PC-3 (cell line): Measurements from ENCODE around the gene NOL11. TPM values are rescaled to one million over a fixed set of nuclear protein-coding genes. Genes with fewer than 3 reads are reported as not detected.

Experiments
- ATAC-seq: fragments of 200-7000 bp; cut with Tn5 transposase; 2 replicates; pipeline ENCODE4 v1.9.1; 2020; ENCODE audit warnings: mild to moderate bottlenecking, moderate library complexity
- BruUV-seq: library from RNA; stranded (reverse); fragments of 400-500 nt; replicated peaks from 2 replicates; lab custom pipeline; 2021; lab: Mats Ljungman, UMichigan
- CTCF ChIA-PET: fragments of 300-600 bp; sonication (Branson Sonifier 250); formaldehyde crosslinking; loops from one replicate; lab custom pipeline; 2022; ENCODE audit warnings: antibody characterized with exemption; lab: Charles Lee
- POLR2A ChIA-PET: fragments of 300-600 bp; sonication (Branson Sonifier 250); formaldehyde crosslinking; loops from one replicate; lab custom pipeline; 2022; ENCODE audit warnings: antibody characterized with exemption; ENCODE audit not compliant: unreplicated experiment; lab: Charles Lee
- DNase-seq: peaks from one replicate; pipeline ENCODE4 v3.0.0-alpha.2; 2015
- H2AFZ ChIP-seq: fragments of 300-600 bp; sonication (generic); 2 replicates; pipeline ENCODE4 v1.6.0; 2016; ENCODE audit warnings: antibody characterized with exemption, low read length
- H3F3A ChIP-seq: fragments of 300-600 bp; sonication (generic); one replicate; pipeline ENCODE4 v1.6.0; 2017; ENCODE audit warnings: antibody characterized with exemption, low read length, control low read depth, mild to moderate bottlenecking; ENCODE audit not compliant: unreplicated experiment
- H3K27ac ChIP-seq: fragments of 300-600 bp; sonication (generic); 2 replicates; pipeline ENCODE4 v1.5.1; 2016; ENCODE audit warnings: mild to moderate bottlenecking, low read length
- H3K27me3 ChIP-seq: fragments of 300-600 bp; sonication (generic); 2 replicates; pipeline ENCODE4 v1.6.1; 2016; ENCODE audit warnings: low read length, mixed read lengths
- H3K36me3 ChIP-seq: fragments of 300-600 bp; sonication (generic); 2 replicates; pipeline ENCODE4 v1.6.1; 2016; ENCODE audit warnings: low read depth, mixed run types, low read length, mixed read lengths
- H3K4me1 ChIP-seq: fragments of 300-600 bp; sonication (generic); 2 replicates; pipeline ENCODE4 v1.5.1; 2016; ENCODE audit warnings: low read length; ENCODE audit not compliant: insufficient read depth
- H3K4me2 ChIP-seq: fragments of 300-600 bp; sonication (generic); 2 replicates; pipeline ENCODE4 v1.6.0; 2016; ENCODE audit warnings: low read length
- H3K4me3 ChIP-seq: fragments of 300-600 bp; sonication (generic); 2 replicates; pipeline ENCODE4 v1.5.1; 2016; ENCODE audit warnings: mild to moderate bottlenecking, low read length, mixed read lengths
- H3K79me2 ChIP-seq: fragments of 300-600 bp; sonication (generic); 2 replicates; pipeline ENCODE4 v1.6.1; 2017; ENCODE audit warnings: low read length, mixed read lengths
- H3K9ac ChIP-seq: fragments of 300-600 bp; sonication (generic); 2 replicates; pipeline ENCODE4 v1.6.0; 2016; ENCODE audit warnings: mild to moderate bottlenecking, low read length
- H3K9me2 ChIP-seq: fragments of 300-600 bp; sonication (generic); replicated peaks from 2 replicates; pipeline ENCODE4 v1.6.1; 2016; ENCODE audit warnings: mixed run types, low read length, mixed read lengths
- H3K9me3 ChIP-seq: fragments of 300-600 bp; sonication (generic); 2 replicates; pipeline ENCODE4 v1.6.1; 2016; ENCODE audit warnings: low read length, mixed read lengths
- H4K20me1 ChIP-seq: fragments of 300-600 bp; sonication (generic); 2 replicates; pipeline ENCODE4 v1.6.1; 2016; ENCODE audit warnings: low read length, mixed read lengths
- CTCF ChIP-seq: fragments of 300-600 bp; sonication (generic); conservative IDR thresholded peaks from 2 replicates; pipeline ENCODE4 v1.5.1; 2017; ENCODE audit warnings: antibody characterized with exemption, low read depth, mild to moderate bottlenecking, low read length
- EZH2 ChIP-seq: fragments of 300-600 bp; sonication (generic); IDR thresholded peaks from one replicate; pipeline ENCODE4 v1.6.1; 2017; ENCODE audit warnings: antibody characterized with exemption, mild to moderate bottlenecking, low read length; ENCODE audit not compliant: unreplicated experiment
- EZH2phosphoT487 ChIP-seq: fragments of 300-600 bp; sonication (generic); IDR thresholded peaks from 2 replicates; pipeline ENCODE4 v1.6.1; 2018; ENCODE audit warnings: mild to moderate bottlenecking, antibody characterized with exemption, low read length, borderline replicate concordance
- intact Hi-C: fragments of 100-400 bp; cut with micrococcal nuclease; formaldehyde crosslinking; loops from 2 replicates; pipeline ENCODE4 v1.9.0; 2023
- total RNA-seq: library from RNA; depleted of rRNA; stranded (reverse); fragments of >200 nt; gene quantifications from 2 replicates; pipeline ENCODE4 v1.2.3, GENCODE V29; 2014

NOL11 gene
- total RNA-seq, 1 experiment from 2014 or later, result 80.5 TPM

- no TSS peak for BruUV-seq
- CTCF ChIA-PET, result interaction anchor here (0.6 kb wide), 1 partner anchor 976 kb away, joined by 5 read pairs; no protein-coding TSS in a partner anchor
- intact Hi-C loops, result no loop called here
These were observed 5.4 kb upstream of the NOL11 start for GRCh38 chr17:67712375-67712774.

GRCh38 chr17:67713169-67713568 is 4.6 kb upstream of the NOL11 start:
- no TSS peak for BruUV-seq
- Histone ChIP-seq H3F3A (no peaks in the 10 kb centered on the region), H3K4me3 (no peak overlapping the region), H3K4me2 (no peak overlapping the region), H4K20me1 (no peaks in the 10 kb centered on the region), H3K36me3 (no peaks in the 10 kb centered on the region), H3K4me1 (peaks cover 8% of the 10 kb centered on the region; the same call in 1 of the 2 replicates), H2AFZ (no peak overlapping the region), H3K9me2 (no peaks in the 10 kb centered on the region), H3K27ac (no peak overlapping the region), H3K9ac (no peak overlapping the region), H3K79me2 (peaks cover 11% of the 10 kb centered on the region), H3K27me3 (no peaks in the 10 kb centered on the region), H3K9me3 (no peaks in the 10 kb centered on the region)
- intact Hi-C loops, result no loop called here
- no peak for ATAC-seq
- POLR2A ChIA-PET, result no interaction called here
- TF ChIP-seq EZH2 (no peak), CTCF (no peak), EZH2phosphoT487 (no peak)
- DNase-seq, result no peak
- CTCF ChIA-PET, result no interaction called here

More at GRCh38 chr17:67712375-67712774, 5.4 kb upstream of the NOL11 start:
- no peak for DNase-seq
- Histone ChIP-seq H4K20me1 (no peaks in the 10 kb centered on the region), H3K4me2 (no peak overlapping the region), H3K27me3 (no peaks in the 10 kb centered on the region), H2AFZ (no peak overlapping the region), H3K36me3 (no peaks in the 10 kb centered on the region), H3K9me2 (no peaks in the 10 kb centered on the region), H3K27ac (no peak overlapping the region), H3F3A (no peaks in the 10 kb centered on the region), H3K79me2 (peaks cover 6% of the 10 kb centered on the region; the same call in 1 of the 2 replicates), H3K9ac (no peak overlapping the region), H3K9me3 (no peaks in the 10 kb centered on the region), H3K4me3 (no peak overlapping the region), H3K4me1 (peaks cover 8% of the 10 kb centered on the region; the same call in 1 of the 2 replicates)
- no peak for ATAC-seq
- POLR2A ChIA-PET, result no interaction called here
- no peak for TF ChIP-seq EZH2phosphoT487
- no peak for TF ChIP-seq EZH2

- no peak for DNase-seq
- no peak for ATAC-seq
- intact Hi-C loops, result loop anchor here (5.0 kb wide), 1 partner anchor 106 kb away; no protein-coding TSS in a partner anchor
- Histone ChIP-seq H3K79me2 (peaks cover 43% of the 10 kb centered on the region), H3K27ac (no peak overlapping the region), H3K9me3 (no peaks in the 10 kb centered on the region), H3K9ac (peak overlapping the region; percentile 99; the same call in 1 of the 2 replicates), H4K20me1 (peaks cover 20% of the 10 kb centered on the region), H3K9me2 (no peaks in the 10 kb centered on the region), H3K4me1 (peaks cover 22% of the 10 kb centered on the region), H3K27me3 (no peaks in the 10 kb centered on the region), H2AFZ (no peak overlapping the region), H3K36me3 (peaks cover 15% of the 10 kb centered on the region), H3F3A (no peaks in the 10 kb centered on the region), H3K4me3 (peak overlapping the region; percentile 93; the same call in 1 of the 2 replicates), H3K4me2 (peak overlapping the region; percentile 91)
- no TSS peak for BruUV-seq
- no peak for TF ChIP-seq EZH2
- TF ChIP-seq EZH2phosphoT487, result no peak
- no peak for TF ChIP-seq CTCF
- POLR2A ChIA-PET, result no interaction called here
- CTCF ChIA-PET, result no interaction called here
These were observed 1.3 kb upstream of the NOL11 start for GRCh38 chr17:67716405-67716798.
